Measurements from ENCODE around the gene MEPCE. TPM values are rescaled to one million over a fixed set of nuclear protein-coding genes. Genes with fewer than 3 reads are reported as not detected.
A peak's percentile ranks its signal among the peaks of the same experiment; 100 is the strongest.

MEPCE gene
- total and polyA plus RNA-seq, 2 of the 8 experiments (the other 6 are each of a cell fraction or from before 2014, with no cell fraction given) = 22.8 to 48.8 TPM

DNA sequence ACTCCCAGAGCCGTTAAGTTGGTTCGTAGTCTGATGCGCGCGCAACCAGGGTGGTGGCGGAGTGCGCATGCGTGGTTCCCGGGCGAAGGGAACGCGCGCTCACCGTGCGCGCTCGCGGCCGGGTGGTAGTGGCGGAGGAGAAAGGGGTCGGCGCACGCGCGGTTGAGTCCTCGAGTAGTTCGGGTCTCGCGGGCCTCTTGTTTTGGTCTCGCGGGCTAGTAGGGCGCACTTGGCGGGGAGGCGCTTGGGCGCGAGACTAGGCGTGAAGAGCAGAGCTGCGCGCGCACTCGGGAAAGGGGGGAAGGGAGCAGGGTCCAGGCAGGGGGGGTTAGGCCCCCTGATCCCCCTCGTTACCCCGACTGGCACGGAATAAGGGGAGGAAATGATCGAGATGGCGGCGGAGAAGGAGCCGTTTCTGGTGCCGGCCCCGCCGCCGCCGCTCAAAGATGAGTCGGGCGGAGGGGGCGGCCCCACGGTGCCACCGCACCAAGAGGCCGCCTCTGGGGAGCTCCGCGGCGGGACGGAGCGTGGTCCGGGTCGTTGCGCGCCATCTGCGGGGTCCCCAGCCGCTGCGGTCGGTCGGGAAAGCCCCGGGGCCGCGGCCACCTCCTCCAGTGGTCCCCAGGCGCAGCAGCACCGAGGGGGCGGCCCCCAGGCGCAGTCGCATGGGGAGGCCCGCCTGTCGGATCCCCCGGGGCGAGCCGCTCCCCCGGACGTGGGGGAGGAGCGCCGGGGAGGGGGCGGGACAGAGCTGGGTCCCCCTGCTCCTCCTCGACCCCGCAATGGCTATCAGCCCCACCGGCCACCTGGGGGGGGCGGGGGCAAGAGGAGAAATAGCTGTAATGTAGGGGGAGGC is at the start of gene MEPCE (continued):
- TF ChIP-seq BRCA1 (IDR thresholded peaks at IDR 0.05; ENCODE audit: low read depth, low read length) (peak; percentile 59), NANOG (IDR thresholded peaks at IDR 0.05; ENCODE audit: insufficient read depth, low read depth, low read length, poor library complexity, severe bottlenecking) (no peak), SIRT6 (IDR thresholded peaks at IDR 0.05; ENCODE audit: low read length) (no peak), GTF2F1 (IDR thresholded peaks at IDR 0.05; ENCODE audit: borderline replicate concordance, low read depth, low read length) (no peak), HDAC2 (IDR thresholded peaks at IDR 0.05; ENCODE audit: borderline replicate concordance in 1 of 2, low read depth in 2 of 2, low read length in 2 of 2) (no peak), KDM5A (IDR thresholded peaks at IDR 0.05; ENCODE audit: low read length) (no peak), CREB1 (IDR thresholded peaks at IDR 0.05) (no peak), CHD1 (IDR thresholded peaks at IDR 0.05; ENCODE audit: low read depth, low read length) (no peak), ZNF274 (IDR thresholded peaks at IDR 0.05; ENCODE audit: borderline replicate concordance, extremely low read depth, low read length) (no peak), BCL11A (IDR thresholded peaks at IDR 0.05; ENCODE audit: low read depth in 2 of 2, low read length in 2 of 2) (no peak), FOSL1 (IDR thresholded peaks at IDR 0.05; ENCODE audit: insufficient read depth, low read depth, low read length) (no peak), POLR2AphosphoS5 (IDR thresholded peaks at IDR 0.05; ENCODE audit: low read depth, low read length) (peak; percentile 69; the same call in 1 of the 2 replicates), TCF12 (IDR thresholded peaks at IDR 0.05; ENCODE audit: low read depth, low read length) (no peak), SP2 (IDR thresholded peaks at IDR 0.05; ENCODE audit: low read length) (no peak), SRF (IDR thresholded peaks at IDR 0.05; ENCODE audit: low read depth, low read length) (no peak), RNF2 (IDR thresholded peaks at IDR 0.05; ENCODE audit: borderline replicate concordance, low read depth, low read length, missing control alignments, poor library complexity, severe bottlenecking) (no peak), JUN (IDR thresholded peaks at IDR 0.05; ENCODE audit: low read depth, low read length) (no peak), TBP (IDR thresholded peaks at IDR 0.05; ENCODE audit: low read depth, low read length) (0 out of 2 replicates have a peak, but pooled peaks have one; percentile 21), SUZ12 (IDR thresholded peaks at IDR 0.05; ENCODE audit: low read length) (no peak)
- TF ChIP-seq, protein P1, sequence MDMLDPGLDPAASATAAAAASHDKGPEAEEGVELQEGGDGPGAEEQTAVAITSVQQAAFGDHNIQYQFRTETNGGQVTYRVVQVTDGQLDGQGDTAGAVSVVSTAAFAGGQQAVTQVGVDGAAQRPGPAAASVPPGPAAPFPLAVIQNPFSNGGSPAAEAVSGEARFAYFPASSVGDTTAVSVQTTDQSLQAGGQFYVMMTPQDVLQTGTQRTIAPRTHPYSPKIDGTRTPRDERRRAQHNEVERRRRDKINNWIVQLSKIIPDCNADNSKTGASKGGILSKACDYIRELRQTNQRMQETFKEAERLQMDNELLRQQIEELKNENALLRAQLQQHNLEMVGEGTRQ (IDR thresholded peaks at IDR 0.05; ENCODE audit: low read length) = no peak
- TF ChIP-seq, protein P2, sequence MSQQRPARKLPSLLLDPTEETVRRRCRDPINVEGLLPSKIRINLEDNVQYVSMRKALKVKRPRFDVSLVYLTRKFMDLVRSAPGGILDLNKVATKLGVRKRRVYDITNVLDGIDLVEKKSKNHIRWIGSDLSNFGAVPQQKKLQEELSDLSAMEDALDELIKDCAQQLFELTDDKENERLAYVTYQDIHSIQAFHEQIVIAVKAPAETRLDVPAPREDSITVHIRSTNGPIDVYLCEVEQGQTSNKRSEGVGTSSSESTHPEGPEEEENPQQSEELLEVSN (IDR thresholded peaks at IDR 0.05) = no peak
- TF ChIP-seq, protein P3, sequence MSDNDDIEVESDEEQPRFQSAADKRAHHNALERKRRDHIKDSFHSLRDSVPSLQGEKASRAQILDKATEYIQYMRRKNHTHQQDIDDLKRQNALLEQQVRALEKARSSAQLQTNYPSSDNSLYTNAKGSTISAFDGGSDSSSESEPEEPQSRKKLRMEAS (IDR thresholded peaks at IDR 0.05) = peak; percentile 17; the same call in 1 of the 2 replicates

Measured in H1 (cell line).